Ishikawa (cell line): ENCODE data around the gene SYNDIG1.
A peak's percentile ranks its signal among the peaks of the same experiment; 100 is the strongest.

Experiments
- CEBPB ChIP-seq: IDR thresholded peaks from 2 replicates; pipeline ENCODE4 v1.6.1; 2012
- CREB1 ChIP-seq: IDR thresholded peaks from 2 replicates; pipeline ENCODE4 v1.6.1; 2012; ENCODE audit warnings: low read depth
- EGR1 ChIP-seq: IDR thresholded peaks from 2 replicates; pipeline ENCODE4 v1.6.1; 2012
- EP300 ChIP-seq: IDR thresholded peaks from 2 replicates; pipeline ENCODE4 v1.6.1; 2012; ENCODE audit warnings: borderline replicate concordance
- FOXM1 ChIP-seq: IDR thresholded peaks from 2 replicates; pipeline ENCODE4 v1.6.1; 2012; ENCODE audit warnings: low read depth, borderline replicate concordance
- MAX ChIP-seq: IDR thresholded peaks from 2 replicates; pipeline ENCODE4 v1.6.1; 2012
- NFIC ChIP-seq: IDR thresholded peaks from 2 replicates; pipeline ENCODE4 v1.6.1; 2012
- RAD21 ChIP-seq: IDR thresholded peaks from 2 replicates; pipeline ENCODE4 v1.6.1; 2012; ENCODE audit warnings: low read depth
- REST ChIP-seq: IDR thresholded peaks from 2 replicates; pipeline ENCODE4 v1.6.1; 2012; ENCODE audit warnings: low read depth, mild to moderate bottlenecking
- TAF1 ChIP-seq: IDR thresholded peaks from 2 replicates; pipeline ENCODE4 v1.6.1; 2012; ENCODE audit warnings: low read depth, mild to moderate bottlenecking
- TCF12 ChIP-seq: IDR thresholded peaks from 2 replicates; pipeline ENCODE4 v1.6.1; 2012; ENCODE audit warnings: low read depth
- TEAD4 ChIP-seq: IDR thresholded peaks from 2 replicates; pipeline ENCODE4 v1.6.1; 2012
- USF1 ChIP-seq: IDR thresholded peaks from 2 replicates; pipeline ENCODE4 v1.6.1; 2012
- YY1 ChIP-seq: IDR thresholded peaks from 2 replicates; pipeline ENCODE4 v1.6.1; 2012; ENCODE audit warnings: low read depth
- ZBTB7A ChIP-seq: IDR thresholded peaks from 2 replicates; pipeline ENCODE4 v1.6.1; 2012; ENCODE audit warnings: low read depth

The SYNDIG1 gene

GRCh38 chr20:24462460-24463010 is 6.9 kb upstream of the SYNDIG1 start:
- TF ChIP-seq MAX (no peak), EGR1 (no peak), CEBPB (no peak), USF1 (no peak), TAF1 (no peak)

- TF ChIP-seq ZBTB7A (no peak), FOXM1 (no peak), CEBPB (no peak), MAX (no peak), YY1 (no peak), EP300 (no peak)
These were observed 4.3 kb upstream of the SYNDIG1 start for GRCh38 chr20:24465159-24465558.

- TF ChIP-seq EP300 = no peak
These were observed 3.7 kb upstream of the SYNDIG1 start for GRCh38 chr20:24465730-24466129.

- TF ChIP-seq TCF12 (no peak), EGR1 (no peak), EP300 (no peak), RAD21 (no peak), NFIC (no peak), MAX (no peak), CEBPB (no peak), CREB1 (no peak), TAF1 (no peak), USF1 (no peak), REST (no peak), TEAD4 (no peak), YY1 (no peak), FOXM1 (no peak), ZBTB7A (no peak)
These were observed 871 bp upstream of the SYNDIG1 start for GRCh38 chr20:24468401-24469115.

GRCh38 chr20:24469894-24470745 is 691 bp downstream of the SYNDIG1 start:
- TF ChIP-seq TAF1 (0 out of 2 replicates have a peak, but pooled peaks have one; percentile 21), MAX (no peak)

- TF ChIP-seq TEAD4 (no peak), CREB1 (no peak), MAX (0 out of 2 replicates have a peak, but pooled peaks have one; percentile 28)
These were observed 1.5 kb downstream of the SYNDIG1 start for GRCh38 chr20:24470746-24471582.

GRCh38 chr20:24472426-24472825 is 3.0 kb downstream of the SYNDIG1 start:
- TF ChIP-seq CEBPB (no peak), ZBTB7A (no peak), EP300 (no peak), FOXM1 (no peak), TEAD4 (no peak), REST (no peak), NFIC (no peak), CREB1 (no peak)
